Smooth muscle cell (in vitro differentiated cells): ENCODE measurements around the gene DUSP3. TPM values are rescaled to one million over a fixed set of nuclear protein-coding genes. Genes with fewer than 3 reads are reported as not detected.

ENCODE experiments used
- DNase-seq: peaks from one replicate; lab custom pipeline; 2025; ENCODE audit not compliant: unreplicated experiment; lab: John Stamatoyannopoulos, UW
- H2AFZ ChIP-seq: fragments of 200-600 bp; sonication (generic); 2 replicates; pipeline ENCODE4 v1.6.0; 2016; ENCODE audit warnings: antibody characterized with exemption, low read depth, mild to moderate bottlenecking
- H3F3A ChIP-seq: fragments of 200-600 bp; sonication (generic); 2 replicates; pipeline ENCODE4 v1.6.0; 2017; ENCODE audit warnings: antibody characterized with exemption, low read depth
- H3K27ac ChIP-seq: fragments of 200-600 bp; sonication (generic); 2 replicates; pipeline ENCODE4 v1.5.1; 2016; ENCODE audit warnings: low read depth, mild to moderate bottlenecking
- H3K27me3 ChIP-seq: fragments of 200-600 bp; sonication (generic); 2 replicates; pipeline ENCODE4 v1.6.1; 2016; ENCODE audit warnings: low read depth, mild to moderate bottlenecking
- H3K36me3 ChIP-seq: fragments of 200-600 bp; sonication (generic); 2 replicates; pipeline ENCODE4 v1.5.1; 2016; ENCODE audit warnings: low read depth
- H3K4me1 ChIP-seq: fragments of 200-600 bp; sonication (generic); 2 replicates; pipeline ENCODE4 v1.5.1; 2016; ENCODE audit warnings: low read depth
- H3K4me2 ChIP-seq: fragments of 200-600 bp; sonication (generic); 2 replicates; pipeline ENCODE4 v1.6.0; 2016; ENCODE audit warnings: mild to moderate bottlenecking
- H3K4me3 ChIP-seq: fragments of 200-600 bp; sonication (generic); 2 replicates; pipeline ENCODE4 v1.5.1; 2016; ENCODE audit warnings: mild to moderate bottlenecking
- H3K79me2 ChIP-seq: fragments of 200-600 bp; sonication (generic); 2 replicates; pipeline ENCODE4 v1.6.0; 2016; ENCODE audit warnings: low read depth, mild to moderate bottlenecking
- H3K9ac ChIP-seq: fragments of 200-600 bp; sonication (generic); 2 replicates; pipeline ENCODE4 v1.6.0; 2016; ENCODE audit warnings: low read depth
- H3K9me3 ChIP-seq: fragments of 200-600 bp; sonication (generic); replicated peaks from 2 replicates; pipeline ENCODE4 v1.5.1; 2016; ENCODE audit warnings: low read depth
- H4K20me1 ChIP-seq: fragments of 200-600 bp; sonication (generic); 2 replicates; pipeline ENCODE4 v1.6.0; 2016; ENCODE audit warnings: low read depth
- WGBS: methylation state at CpG from one replicate; pipeline ENCODE4 v1.1.7; 2016; ENCODE audit warnings: low lambda C conversion rate; 5-methylcytosine and 5-hydroxymethylcytosine counted together
- polyA plus RNA-seq: library from polyadenylated mRNA; unstranded; fragments of >200 nt; fragmentation: Nextera tagmentation; extraction: Ambion mirVana; gene quantifications from 2 replicates; pipeline ENCODE4 v1.2.1, GENCODE V29; 2016
- total RNA-seq: library from RNA; depleted of rRNA; stranded (reverse); fragments of >200 nt; gene quantifications from 2 replicates; pipeline ENCODE4 v1.2.3, GENCODE V29; 2014
- TF ChIP-seq, protein P1 (sequence below): fragments of 200-600 bp; sonication (generic); IDR thresholded peaks from 2 replicates; pipeline ENCODE4 v1.5.1; 2017; ENCODE audit warnings: borderline replicate concordance, mild to moderate bottlenecking, antibody characterized with exemption; ENCODE audit not compliant: insufficient read depth, poor library complexity, severe bottlenecking

Gene DUSP3
- total and polyA plus RNA-seq, 2 experiments from 2014 or later = 25.6 to 34.4 TPM

DNA sequence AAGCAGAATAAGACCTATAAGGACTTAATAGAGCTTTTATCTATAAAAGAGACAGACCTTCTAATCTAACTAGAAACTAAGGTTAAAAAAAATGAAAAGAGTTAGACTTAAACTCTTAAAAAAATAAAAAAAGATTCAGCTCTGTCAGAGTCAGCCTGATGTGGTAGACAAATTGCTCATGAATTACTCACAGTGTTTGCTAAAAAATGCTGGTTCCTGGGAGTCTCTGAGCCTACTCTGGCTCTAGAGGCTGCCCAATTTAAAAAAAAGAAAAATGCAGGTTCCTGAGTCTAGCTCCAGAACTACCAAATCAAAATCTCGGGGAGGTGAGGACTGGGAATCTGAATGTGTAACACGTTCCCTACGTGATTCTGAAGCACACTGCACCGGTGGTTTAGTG lies 38.2 kb downstream of the DUSP3 start:
- H3K36me3 ChIP-seq = no peaks in the 10 kb centered on the region
- H3K4me3 ChIP-seq = no peak overlapping the region
- TF ChIP-seq, protein P1, sequence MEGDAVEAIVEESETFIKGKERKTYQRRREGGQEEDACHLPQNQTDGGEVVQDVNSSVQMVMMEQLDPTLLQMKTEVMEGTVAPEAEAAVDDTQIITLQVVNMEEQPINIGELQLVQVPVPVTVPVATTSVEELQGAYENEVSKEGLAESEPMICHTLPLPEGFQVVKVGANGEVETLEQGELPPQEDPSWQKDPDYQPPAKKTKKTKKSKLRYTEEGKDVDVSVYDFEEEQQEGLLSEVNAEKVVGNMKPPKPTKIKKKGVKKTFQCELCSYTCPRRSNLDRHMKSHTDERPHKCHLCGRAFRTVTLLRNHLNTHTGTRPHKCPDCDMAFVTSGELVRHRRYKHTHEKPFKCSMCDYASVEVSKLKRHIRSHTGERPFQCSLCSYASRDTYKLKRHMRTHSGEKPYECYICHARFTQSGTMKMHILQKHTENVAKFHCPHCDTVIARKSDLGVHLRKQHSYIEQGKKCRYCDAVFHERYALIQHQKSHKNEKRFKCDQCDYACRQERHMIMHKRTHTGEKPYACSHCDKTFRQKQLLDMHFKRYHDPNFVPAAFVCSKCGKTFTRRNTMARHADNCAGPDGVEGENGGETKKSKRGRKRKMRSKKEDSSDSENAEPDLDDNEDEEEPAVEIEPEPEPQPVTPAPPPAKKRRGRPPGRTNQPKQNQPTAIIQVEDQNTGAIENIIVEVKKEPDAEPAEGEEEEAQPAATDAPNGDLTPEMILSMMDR = no peak
- H4K20me1 ChIP-seq = no peaks in the 10 kb centered on the region
- peak overlapping the region; percentile 14 for H3K9ac ChIP-seq
- peak overlapping the region; percentile 80 for H3K27ac ChIP-seq
- WGBS = 82% methylated on average over 4 of the region's 4 CpGs
- H2AFZ ChIP-seq = peak overlapping the region; percentile 52
- H3K4me2 ChIP-seq = peak overlapping the region; percentile 56
- peaks cover 7% of the 10 kb centered on the region for H3F3A ChIP-seq
- H3K9me3 ChIP-seq = no peaks in the 10 kb centered on the region
- DNase-seq = no peak
- H3K79me2 ChIP-seq = no peaks in the 10 kb centered on the region
- H3K27me3 ChIP-seq = no peaks in the 10 kb centered on the region
- H3K4me1 ChIP-seq = peaks cover 6% of the 10 kb centered on the region

DNA sequence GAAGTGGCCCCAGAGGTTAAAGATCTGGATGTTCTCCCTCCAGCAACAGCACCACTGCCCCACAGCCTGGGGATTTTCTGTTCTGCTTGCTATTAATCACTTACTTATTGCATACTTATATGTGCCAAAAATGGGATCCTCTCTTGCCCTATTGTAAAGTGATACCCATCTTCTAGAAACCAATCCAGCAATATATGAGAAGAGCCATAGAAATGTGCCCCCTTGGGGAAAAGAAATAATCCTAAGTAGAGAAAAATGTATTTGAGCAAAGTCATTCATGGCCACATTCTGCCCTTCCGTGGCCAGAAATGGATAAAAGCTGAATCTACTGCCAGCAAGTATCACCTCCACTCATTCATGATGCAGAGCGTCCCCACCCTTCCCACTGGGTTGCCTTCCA lies 41.1 kb downstream of the DUSP3 start:
- TF ChIP-seq, protein P1 = no peak
- H3K79me2 ChIP-seq = no peaks in the 10 kb centered on the region
- H3K27me3 ChIP-seq = no peaks in the 10 kb centered on the region
- peaks cover 7% of the 10 kb centered on the region for H3F3A ChIP-seq
- H3K4me3 ChIP-seq = no peak overlapping the region
- no peak overlapping the region for H3K27ac ChIP-seq
- no peaks in the 10 kb centered on the region for H3K36me3 ChIP-seq
- WGBS = 94% methylated on average over 2 of the region's 2 CpGs
- H3K9me3 ChIP-seq = no peaks in the 10 kb centered on the region
- H4K20me1 ChIP-seq = no peaks in the 10 kb centered on the region
- no peaks in the 10 kb centered on the region for H3K4me1 ChIP-seq
- no peak overlapping the region for H3K9ac ChIP-seq
- peak overlapping the region; percentile 42 for H3K4me2 ChIP-seq
- no peak overlapping the region for H2AFZ ChIP-seq
- no peak for DNase-seq

DNA sequence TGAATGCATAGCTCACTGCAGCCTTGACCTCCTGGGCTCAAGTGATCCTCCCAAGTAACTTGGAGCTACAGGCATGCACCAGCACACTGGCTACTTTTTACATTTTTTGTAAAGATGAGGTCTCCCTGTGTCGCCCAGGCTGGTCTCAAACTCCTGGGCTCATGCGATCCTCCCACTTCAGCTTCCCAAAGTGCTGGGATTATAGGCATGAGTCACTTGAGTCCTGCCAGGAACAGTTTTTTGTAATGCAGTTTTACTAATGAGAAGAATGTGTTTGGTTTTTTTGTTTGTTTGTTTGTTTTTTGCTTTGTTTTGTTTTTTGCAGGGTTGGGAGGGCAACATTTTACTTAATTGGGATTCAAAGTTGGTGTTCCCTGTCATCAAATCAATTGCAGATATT lies 42.4 kb downstream of the DUSP3 start:
- Histone ChIP-seq H3K79me2 (no peaks in the 10 kb centered on the region), H4K20me1 (no peaks in the 10 kb centered on the region), H3K4me3 (no peak overlapping the region), H3K36me3 (no peaks in the 10 kb centered on the region), H3K9me3 (no peaks in the 10 kb centered on the region), H3K9ac (no peak overlapping the region), H3K27me3 (no peaks in the 10 kb centered on the region), H3K27ac (no peak overlapping the region), H3F3A (peaks cover 7% of the 10 kb centered on the region), H3K4me1 (no peaks in the 10 kb centered on the region), H3K4me2 (peak overlapping the region; percentile 42), H2AFZ (no peak overlapping the region)
- TF ChIP-seq, protein P1 = no peak
- DNase-seq = no peak
- 4% methylated on average over 2 of the region's 2 CpGs for WGBS

DNA sequence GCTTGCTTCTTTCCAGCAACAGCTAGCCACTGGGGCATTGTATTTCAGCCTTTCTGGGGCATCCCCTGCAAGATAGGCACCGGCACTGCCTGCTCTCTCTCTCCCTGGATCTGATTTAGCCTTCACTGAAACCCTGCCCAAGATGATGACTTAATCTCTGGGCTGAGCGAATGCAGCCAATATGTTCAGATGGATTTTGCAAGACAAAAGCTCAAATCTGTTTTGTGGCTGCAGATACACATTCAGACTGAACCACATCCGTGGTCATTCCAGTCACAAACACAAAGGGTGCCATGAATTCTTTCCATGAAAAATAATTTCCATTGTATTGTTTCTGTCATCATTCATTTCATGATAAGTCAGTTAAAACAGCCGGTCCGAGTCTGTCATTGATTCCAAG lies 44.4 kb downstream of the DUSP3 start:
- Histone ChIP-seq H3K79me2 (no peaks in the 10 kb centered on the region), H3F3A (peaks cover 7% of the 10 kb centered on the region), H3K36me3 (no peaks in the 10 kb centered on the region), H3K4me3 (no peak overlapping the region), H3K27me3 (no peaks in the 10 kb centered on the region), H2AFZ (no peak overlapping the region), H4K20me1 (no peaks in the 10 kb centered on the region), H3K9me3 (no peaks in the 10 kb centered on the region), H3K4me2 (no peak overlapping the region), H3K27ac (no peak overlapping the region), H3K9ac (no peak overlapping the region), H3K4me1 (no peaks in the 10 kb centered on the region)
- WGBS = 80% methylated on average over 5 of the region's 5 CpGs
- DNase-seq = no peak
- TF ChIP-seq, protein P1 = no peak
